GM18867 (cell line): ENCODE data around the gene CTTNBP2.
A peak's percentile ranks its signal among the peaks of the same experiment; 100 is the strongest.
"Not testable (repeated sequence)": the region's sequence is repeated elsewhere in the genome, so short reads cannot be mapped to it uniquely, and the experiment has no call there.

Experiments used
- ATAC-seq: cut with Tn5 transposase; IDR thresholded peaks from one replicate; pipeline ENCODE4 v1.9.1; 2021; ENCODE audit warnings: mild to moderate bottlenecking, moderate library complexity; ENCODE audit not compliant: unreplicated experiment

CTTNBP2 gene

DNA sequence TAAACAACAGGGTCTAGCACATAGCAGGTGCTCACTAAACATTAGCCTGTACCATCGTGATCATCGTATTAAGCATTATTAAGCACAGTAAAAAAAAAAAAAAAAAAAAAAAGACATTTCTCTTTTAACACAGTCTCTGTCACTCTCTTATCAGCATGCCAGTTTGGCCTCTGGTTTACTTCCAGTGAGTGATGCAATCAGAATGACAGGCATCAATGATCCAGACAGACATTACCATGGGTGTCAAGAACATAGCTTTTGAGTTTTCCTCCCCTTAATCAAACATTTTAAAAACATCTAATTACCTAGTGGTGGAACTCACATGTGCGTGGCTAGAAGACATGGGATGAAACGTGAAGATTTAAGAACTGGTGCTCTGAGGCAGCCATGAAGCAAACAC, 115.8 kb downstream of the CTTNBP2 start:
- ATAC-seq = no peak

- ATAC-seq = no peak
Observed at GRCh38 chr7:117756586-117757085, 116.6 kb downstream of the CTTNBP2 start.

DNA sequence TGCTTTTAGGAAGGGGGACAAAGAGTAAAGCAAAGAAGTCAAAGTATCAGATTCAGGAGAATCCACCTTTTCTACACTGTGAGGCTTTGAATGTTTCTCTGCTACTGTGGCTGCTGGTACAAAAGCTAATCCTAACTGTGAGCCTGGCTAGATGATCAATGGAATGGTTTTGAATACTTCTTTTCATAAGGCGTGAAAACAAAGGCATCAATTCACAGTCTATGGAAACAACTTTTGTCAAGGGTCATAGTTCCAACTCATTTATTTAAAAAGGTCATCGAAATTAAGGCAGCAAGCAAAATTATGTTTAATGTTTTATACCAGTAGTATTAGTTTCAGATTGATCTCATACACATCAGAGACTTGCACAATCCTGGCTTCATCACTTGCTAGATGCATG, 118.1 kb downstream of the CTTNBP2 start:
- ATAC-seq = no peak

GRCh38 chr7:117751775-117752174, 121.5 kb downstream of the CTTNBP2 start:
- ATAC-seq = no peak

- peak; percentile 54 for ATAC-seq
Observed at GRCh38 chr7:117750612-117751563, 122.4 kb downstream of the CTTNBP2 start.

DNA sequence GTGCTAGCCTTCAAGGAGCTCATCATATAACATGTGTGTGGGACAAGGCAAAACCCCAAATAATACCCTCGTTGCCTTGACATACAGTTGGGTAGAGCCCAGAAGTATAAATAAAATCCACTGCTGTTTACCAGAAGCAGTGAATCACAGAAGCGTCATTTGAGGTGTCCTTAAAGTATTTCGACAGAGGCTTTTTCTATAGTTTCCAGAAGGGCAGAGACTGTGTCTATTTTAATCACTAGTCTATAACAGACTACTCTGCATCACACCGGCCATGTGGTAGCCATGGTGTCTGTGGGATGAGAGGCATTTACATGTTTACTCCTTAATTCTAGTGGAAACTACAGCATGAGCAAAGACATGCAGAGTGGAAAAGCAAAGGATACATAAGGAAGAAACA, 131.3 kb downstream of the CTTNBP2 start:
- no peak for ATAC-seq

DNA sequence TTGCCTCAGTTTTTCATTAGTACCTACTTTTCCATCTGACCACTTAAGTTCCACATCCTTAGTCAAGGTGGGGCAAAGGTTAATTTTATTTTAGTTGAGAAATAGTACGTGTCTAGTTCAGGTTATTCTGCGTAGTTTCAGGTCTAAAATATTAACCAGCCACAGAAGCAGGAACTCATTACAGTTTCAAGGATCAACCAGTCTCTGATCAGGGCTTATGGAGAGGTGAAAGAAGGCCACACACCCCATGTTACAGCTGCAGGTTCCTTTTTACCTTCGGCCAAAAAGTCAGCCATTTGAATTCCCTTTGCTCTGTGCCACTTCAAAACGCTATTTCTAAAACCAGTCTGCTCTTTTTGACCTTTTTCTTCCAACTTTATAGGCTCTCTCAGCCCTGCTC, 134.2 kb downstream of the CTTNBP2 start:
- ATAC-seq = no peak

GRCh38 chr7:117737926-117738325, 135.3 kb downstream of the CTTNBP2 start:
- ATAC-seq = no peak

- ATAC-seq = peak; percentile 93
Observed at GRCh38 chr7:117731455-117731854, 141.8 kb downstream of the CTTNBP2 start.

DNA sequence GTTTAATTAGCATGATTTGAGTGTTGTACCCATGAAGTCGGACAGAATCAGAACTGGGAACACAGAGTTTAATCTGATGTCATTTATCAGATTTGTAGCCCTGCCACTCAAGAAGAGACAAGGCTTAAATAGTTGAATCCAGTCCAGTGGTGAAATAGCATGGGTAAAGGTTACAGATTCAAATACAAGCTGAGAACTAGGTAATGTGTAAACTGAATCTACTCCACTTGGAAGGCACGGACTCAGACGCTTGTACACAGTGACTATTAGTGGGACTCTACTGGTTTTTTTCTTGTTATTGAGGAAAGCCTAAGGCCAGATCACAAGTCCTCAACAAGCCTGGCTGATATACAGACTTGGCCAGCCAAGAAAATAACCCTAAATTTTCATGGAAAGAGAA, 142.9 kb downstream of the CTTNBP2 start:
- no peak for ATAC-seq

- ATAC-seq = no peak
Observed at GRCh38 chr7:117728890-117729624, 144.2 kb downstream of the CTTNBP2 start.

DNA sequence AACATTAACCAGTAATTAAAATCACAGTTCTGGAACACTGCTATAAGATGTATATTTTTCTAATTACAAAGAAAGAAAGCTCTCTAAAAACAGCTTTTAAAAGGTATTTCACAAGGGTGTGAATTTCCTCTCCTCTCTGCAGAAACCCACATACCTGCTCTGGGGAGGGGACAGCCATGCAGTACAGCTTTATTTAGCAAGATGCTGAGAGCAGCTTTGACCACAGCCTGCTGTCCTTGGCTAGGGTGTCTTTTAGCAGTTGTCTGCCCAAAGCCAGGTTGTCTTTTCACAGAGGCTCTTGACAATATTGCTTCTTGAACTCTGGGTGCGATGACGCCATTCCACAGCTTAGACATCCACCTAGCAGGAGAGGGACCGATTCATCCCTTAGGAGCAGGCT, 148.3 kb downstream of the CTTNBP2 start:
- ATAC-seq = no peak

DNA sequence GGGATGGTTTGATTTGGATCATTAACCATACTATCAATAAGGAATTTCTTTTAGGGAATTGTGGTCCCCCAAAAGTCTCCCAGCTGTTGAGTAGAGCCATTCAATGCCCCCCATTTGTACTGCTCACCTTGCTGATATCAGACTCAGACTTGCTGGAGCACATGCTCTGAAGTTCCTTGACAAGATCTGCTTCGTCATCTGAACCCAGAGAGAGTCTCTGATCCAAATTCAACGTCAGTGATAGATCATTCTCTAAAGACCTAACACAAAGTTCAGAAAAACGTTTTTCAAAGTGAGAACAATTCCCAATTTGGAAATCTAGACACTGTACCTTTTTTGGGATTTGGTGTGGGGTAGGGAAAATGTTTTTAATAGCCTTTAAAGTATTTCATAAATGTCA, 153.9 kb downstream of the CTTNBP2 start:
- no peak for ATAC-seq

GRCh38 chr7:117718116-117718835, 155.0 kb downstream of the CTTNBP2 start:
- ATAC-seq = no peak

- no peak for ATAC-seq
Observed at GRCh38 chr7:117717357-117717756, 155.9 kb downstream of the CTTNBP2 start.

DNA sequence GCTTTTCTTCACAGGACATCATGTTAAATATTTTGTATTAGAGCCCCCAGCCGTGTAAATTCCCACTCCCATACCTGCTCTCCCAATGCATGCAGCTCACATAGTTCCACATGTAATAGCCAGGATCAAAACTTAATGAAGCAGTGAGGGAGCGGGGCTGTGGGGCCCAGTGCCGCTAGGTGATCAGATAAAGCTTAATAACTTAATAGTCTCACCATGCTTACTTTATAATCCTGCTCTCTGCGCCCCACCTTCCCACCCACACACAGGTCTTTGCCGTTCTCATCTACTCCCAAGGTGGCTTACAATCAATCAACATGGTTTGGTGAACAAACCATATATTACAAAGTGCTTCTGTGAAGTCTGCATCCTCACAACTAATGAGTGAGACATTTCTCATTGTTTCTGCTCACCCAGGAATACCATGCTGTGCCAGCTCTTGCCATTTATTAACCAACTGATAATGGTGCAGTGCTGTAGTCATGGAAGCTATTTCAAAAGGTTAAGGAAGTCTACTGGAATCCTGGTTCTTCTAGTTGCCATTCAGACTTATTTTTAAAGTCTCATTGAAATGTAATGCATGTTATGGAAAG, 156.4 kb downstream of the CTTNBP2 start:
- no peak for ATAC-seq

DNA sequence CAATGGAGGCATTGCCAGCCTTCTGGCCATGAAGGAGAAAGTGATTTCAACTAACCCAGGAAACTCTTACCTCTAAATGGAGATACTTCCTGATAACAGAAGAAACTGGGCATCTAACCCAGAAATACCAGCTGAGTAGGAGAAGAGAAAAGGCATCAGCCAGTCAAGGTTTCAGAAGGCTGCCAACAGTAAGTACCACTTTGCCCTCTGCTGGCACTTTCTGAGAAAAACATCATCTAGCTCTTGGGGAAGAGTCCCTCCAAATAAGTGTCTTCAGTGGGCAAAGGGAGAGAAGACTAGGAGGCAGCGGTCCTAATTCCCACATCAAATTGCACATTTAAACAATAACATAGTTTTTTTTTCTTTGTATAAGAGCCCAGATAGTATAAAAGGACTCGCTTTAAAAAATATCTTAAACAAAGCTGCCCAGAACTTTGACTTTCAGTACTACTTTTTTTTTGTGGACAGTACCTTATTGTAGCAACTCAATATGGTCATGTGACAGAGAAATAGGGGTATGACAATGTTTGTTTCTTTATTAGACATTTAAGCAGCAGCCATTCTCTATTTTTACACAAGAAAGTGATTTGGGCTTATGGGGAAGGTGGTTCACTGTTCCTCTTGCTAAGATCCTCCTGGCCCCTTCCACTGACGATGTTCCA, 157.3 kb downstream of the CTTNBP2 start:
- peak; percentile 97 for ATAC-seq

DNA sequence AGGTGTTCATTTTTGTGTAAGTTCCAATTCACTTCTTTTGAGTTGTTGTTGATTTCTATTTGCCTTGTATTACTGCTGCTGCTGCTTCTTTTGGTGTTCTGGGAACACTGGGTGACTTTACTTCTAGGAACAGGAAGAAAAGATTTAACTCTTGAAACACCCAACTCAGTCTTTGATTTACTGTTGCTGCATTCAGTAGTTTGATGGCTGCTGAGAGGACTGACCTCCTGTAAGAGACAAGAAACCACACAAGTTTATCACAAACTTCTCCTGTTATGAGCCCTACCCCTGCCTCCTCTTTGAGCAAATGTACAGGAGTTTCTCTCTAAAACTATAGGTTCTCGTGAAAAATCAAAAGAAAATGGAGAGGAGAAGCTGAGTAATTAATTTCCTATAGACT, 161.7 kb downstream of the CTTNBP2 start:
- no peak for ATAC-seq

DNA sequence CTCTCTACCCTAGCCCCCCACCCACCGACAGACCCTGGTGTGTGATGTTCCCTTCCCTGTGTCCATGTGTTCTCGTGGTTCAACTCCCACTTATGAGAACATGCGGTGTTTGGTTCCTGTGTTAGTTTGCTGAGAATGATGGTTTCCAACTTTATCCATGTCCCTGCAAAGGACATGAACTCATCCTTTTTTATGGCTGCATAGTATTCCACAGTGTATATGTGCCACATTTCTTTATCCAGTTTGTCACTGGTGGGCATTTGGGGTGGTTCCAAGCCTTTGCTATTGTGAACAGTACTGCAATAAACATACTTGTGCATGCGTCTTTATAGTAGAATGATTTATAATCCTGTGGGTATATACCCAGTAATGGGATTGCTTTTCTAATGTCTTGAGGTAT, 165.1 kb downstream of the CTTNBP2 start:
- not testable (repeated sequence) for ATAC-seq

GRCh38 chr7:117707080-117707479, 166.2 kb downstream of the CTTNBP2 start:
- ATAC-seq = no peak
